ENCODE data around the gene IFNGR2.

IFNGR2 gene

GRCh38 chr21:33430858-33431257 is 27.6 kb downstream of the IFNGR2 start:
- no peaks in the 10 kb centered on the region for H3K9me3 ChIP-seq (ENCODE audit: control insufficient read depth in 5 of 5, low read length in 5 of 5)
- H3K27ac ChIP-seq (ENCODE audit: low read depth, low read length): peak overlapping the region; percentile 95
- peaks cover 14 to 91% (median 63%) of the 10 kb centered on the region in 5 donors for H3K36me3 ChIP-seq (ENCODE audit: control insufficient read depth in 5 of 5, insufficient read depth in 5 of 5, low read length in 5 of 5)
- H3K9ac ChIP-seq (ENCODE audit: low read length in 5 of 5): no peak overlapping the region
- no peaks in the 10 kb centered on the region for H3K27me3 ChIP-seq (ENCODE audit: control insufficient read depth in 5 of 5, insufficient read depth in 4 of 5, low read length in 5 of 5)
- H3K4me3 ChIP-seq (ENCODE audit: low read depth in 1 of 5, low read length in 5 of 5): no peak overlapping the region
- peaks cover 7 to 56% (median 42%) of the 10 kb centered on the region in 5 donors for H3K4me1 ChIP-seq (ENCODE audit: control insufficient read depth in 5 of 5, insufficient read depth in 5 of 5, low read length in 5 of 5)

DNA sequence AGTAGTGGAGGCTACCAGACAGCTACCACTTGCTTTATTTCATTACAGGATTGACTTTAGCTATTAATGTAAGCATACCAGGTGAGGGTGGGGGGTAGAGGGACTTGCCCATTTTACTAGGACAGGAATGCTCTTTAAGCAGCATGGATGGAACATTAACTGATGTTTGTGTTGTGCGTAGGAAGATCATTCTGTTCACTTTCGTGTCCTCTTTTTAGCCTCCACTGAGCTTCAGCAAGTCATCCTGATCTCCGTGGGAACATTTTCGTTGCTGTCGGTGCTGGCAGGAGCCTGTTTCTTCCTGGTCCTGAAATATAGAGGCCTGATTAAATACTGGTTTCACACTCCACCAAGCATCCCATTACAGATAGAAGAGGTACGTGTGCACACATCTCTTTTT is 29.3 kb downstream of the IFNGR2 start:
- Histone ChIP-seq H3K36me3 (ENCODE audit: control insufficient read depth in 5 of 5, insufficient read depth in 5 of 5, low read length in 5 of 5) (peaks cover 14 to 93% (median 63%) of the 10 kb centered on the region in 5 donors), H3K27ac (ENCODE audit: low read depth, low read length) (peak overlapping the region; percentile 95)

GRCh38 chr21:33433001-33433400 is 29.8 kb downstream of the IFNGR2 start:
- H3K9me3 ChIP-seq (ENCODE audit: control insufficient read depth in 5 of 5, low read length in 5 of 5): no peaks in the 10 kb centered on the region
- H3K27me3 ChIP-seq (ENCODE audit: control insufficient read depth in 5 of 5, insufficient read depth in 4 of 5, low read length in 5 of 5): no peaks in the 10 kb centered on the region
- peak overlapping the region in 3 of 5 donors; percentile 28 to 38 (median 38) for H3K9ac ChIP-seq (ENCODE audit: low read length in 5 of 5)
- H3K36me3 ChIP-seq (ENCODE audit: control insufficient read depth in 5 of 5, insufficient read depth in 5 of 5, low read length in 5 of 5): peaks cover 14 to 94% (median 68%) of the 10 kb centered on the region in 5 donors
- H3K4me3 ChIP-seq (ENCODE audit: low read depth in 1 of 5, low read length in 5 of 5): no peak overlapping the region
- peak overlapping the region; percentile 95 for H3K27ac ChIP-seq (ENCODE audit: low read depth, low read length)
- H3K4me1 ChIP-seq (ENCODE audit: control insufficient read depth in 5 of 5, insufficient read depth in 5 of 5, low read length in 5 of 5): peaks cover 7 to 56% (median 42%) of the 10 kb centered on the region in 5 donors

More for the DNA sequence above, 29.3 kb downstream of the IFNGR2 start:
- H3K9ac ChIP-seq (ENCODE audit: low read length in 5 of 5): no peak overlapping the region
- H3K4me1 ChIP-seq (ENCODE audit: control insufficient read depth in 5 of 5, insufficient read depth in 5 of 5, low read length in 5 of 5): peaks cover 7 to 56% (median 42%) of the 10 kb centered on the region in 5 donors
- no peak overlapping the region for H3K4me3 ChIP-seq (ENCODE audit: low read depth in 1 of 5, low read length in 5 of 5)
- H3K9me3 ChIP-seq (ENCODE audit: control insufficient read depth in 5 of 5, low read length in 5 of 5): no peaks in the 10 kb centered on the region
- H3K27me3 ChIP-seq (ENCODE audit: control insufficient read depth in 5 of 5, insufficient read depth in 4 of 5, low read length in 5 of 5): no peaks in the 10 kb centered on the region

DNA sequence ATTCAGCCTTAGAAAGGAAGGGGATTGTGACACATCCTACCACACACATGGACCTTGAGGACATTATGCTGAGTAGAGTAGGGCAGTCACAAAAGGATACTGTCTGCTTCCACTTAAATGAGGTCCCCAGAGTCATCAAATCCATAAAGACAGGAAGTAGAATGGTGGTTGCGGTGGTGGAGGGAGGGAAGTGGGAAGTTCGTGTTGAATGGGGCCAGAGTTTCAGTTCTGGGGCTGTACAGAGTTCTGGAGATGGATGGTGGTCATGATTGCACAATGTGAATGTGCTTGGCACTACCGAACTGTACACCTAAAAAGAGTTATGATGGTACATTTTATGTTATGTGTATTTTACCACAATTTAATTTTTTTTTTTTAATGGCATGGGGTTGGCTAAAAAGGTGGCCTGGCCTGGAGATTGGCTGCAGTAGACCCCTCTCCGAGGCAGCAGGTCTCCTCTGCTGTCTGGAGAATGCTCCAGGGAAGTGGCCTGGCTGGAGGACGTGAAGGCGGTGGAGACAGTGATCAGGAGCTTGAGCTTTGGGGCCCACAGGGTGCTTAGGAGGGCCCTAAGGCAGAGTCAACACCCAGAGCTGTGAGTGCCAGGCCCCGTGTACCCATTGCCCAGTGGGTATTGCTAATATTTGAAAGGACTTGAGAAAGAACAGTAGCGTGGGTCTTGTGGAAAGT is 30.4 kb downstream of the IFNGR2 start:
- Histone ChIP-seq H3K27me3 (ENCODE audit: control insufficient read depth in 5 of 5, insufficient read depth in 4 of 5, low read length in 5 of 5) (no peaks in the 10 kb centered on the region), H3K4me1 (ENCODE audit: control insufficient read depth in 5 of 5, insufficient read depth in 5 of 5, low read length in 5 of 5) (peaks cover 7 to 51% (median 42%) of the 10 kb centered on the region in 5 donors), H3K36me3 (ENCODE audit: control insufficient read depth in 5 of 5, insufficient read depth in 5 of 5, low read length in 5 of 5) (peaks cover 14 to 93% (median 68%) of the 10 kb centered on the region in 5 donors), H3K4me3 (ENCODE audit: low read depth in 1 of 5, low read length in 5 of 5) (no peak overlapping the region), H3K9ac (ENCODE audit: low read length in 5 of 5) (peak overlapping the region in 3 of 5 donors; percentile 38 to 56 (median 38)), H3K27ac (ENCODE audit: low read depth, low read length) (peak overlapping the region; percentile 95), H3K9me3 (ENCODE audit: control insufficient read depth in 5 of 5, low read length in 5 of 5) (no peaks in the 10 kb centered on the region)

- Histone ChIP-seq H3K4me1 (ENCODE audit: control insufficient read depth in 5 of 5, insufficient read depth in 5 of 5, low read length in 5 of 5) (peaks cover 7 to 38% (median 29%) of the 10 kb centered on the region in 5 donors), H3K9ac (ENCODE audit: low read length in 5 of 5) (peak overlapping the region in 3 of 5 donors; percentile 49 to 79 (median 64)), H3K4me3 (ENCODE audit: low read depth in 1 of 5, low read length in 5 of 5) (no peak overlapping the region), H3K27ac (ENCODE audit: low read depth, low read length) (peak overlapping the region; percentile 95), H3K27me3 (ENCODE audit: control insufficient read depth in 5 of 5, insufficient read depth in 4 of 5, low read length in 5 of 5) (no peaks in the 10 kb centered on the region), H3K36me3 (ENCODE audit: control insufficient read depth in 5 of 5, insufficient read depth in 5 of 5, low read length in 5 of 5) (peaks cover 14 to 86% (median 64%) of the 10 kb centered on the region in 5 donors), H3K9me3 (ENCODE audit: control insufficient read depth in 5 of 5, low read length in 5 of 5) (no peaks in the 10 kb centered on the region)
These were observed 31.7 kb downstream of the IFNGR2 start for GRCh38 chr21:33434770-33435360.

- Histone ChIP-seq H3K4me1 (ENCODE audit: control insufficient read depth in 5 of 5, insufficient read depth in 5 of 5, low read length in 5 of 5) (peaks cover 7 to 34% (median 24%) of the 10 kb centered on the region in 5 donors), H3K27ac (ENCODE audit: low read depth, low read length) (no peak overlapping the region), H3K9me3 (ENCODE audit: control insufficient read depth in 5 of 5, low read length in 5 of 5) (no peaks in the 10 kb centered on the region), H3K4me3 (ENCODE audit: low read depth in 1 of 5, low read length in 5 of 5) (no peak overlapping the region), H3K9ac (ENCODE audit: low read length in 5 of 5) (no peak overlapping the region), H3K27me3 (ENCODE audit: control insufficient read depth in 5 of 5, insufficient read depth in 4 of 5, low read length in 5 of 5) (no peaks in the 10 kb centered on the region), H3K36me3 (ENCODE audit: control insufficient read depth in 5 of 5, insufficient read depth in 5 of 5, low read length in 5 of 5) (peaks cover 10 to 68% (median 58%) of the 10 kb centered on the region in 5 donors)
These were observed 33.9 kb downstream of the IFNGR2 start for GRCh38 chr21:33437140-33437539.

GRCh38 chr21:33441489-33442477 is 38.6 kb downstream of the IFNGR2 start:
- H3K9me3 ChIP-seq (ENCODE audit: control insufficient read depth in 5 of 5, low read length in 5 of 5): no peaks in the 10 kb centered on the region
- no peaks in the 10 kb centered on the region for H3K27me3 ChIP-seq (ENCODE audit: control insufficient read depth in 5 of 5, insufficient read depth in 4 of 5, low read length in 5 of 5)
- H3K36me3 ChIP-seq (ENCODE audit: control insufficient read depth in 5 of 5, insufficient read depth in 5 of 5, low read length in 5 of 5): peaks cover 0 to 26% (median 22%) of the 10 kb centered on the region in 5 donors
- no peak overlapping the region for H3K27ac ChIP-seq (ENCODE audit: low read depth, low read length)
- H3K4me3 ChIP-seq (ENCODE audit: low read depth in 1 of 5, low read length in 5 of 5): no peak overlapping the region
- H3K4me1 ChIP-seq (ENCODE audit: control insufficient read depth in 5 of 5, insufficient read depth in 5 of 5, low read length in 5 of 5): peaks cover 0 to 8% (median 5%) of the 10 kb centered on the region in 5 donors
- peak overlapping the region in 1 of 5 donors; percentile 59 for H3K9ac ChIP-seq (ENCODE audit: low read length in 5 of 5)

DNA sequence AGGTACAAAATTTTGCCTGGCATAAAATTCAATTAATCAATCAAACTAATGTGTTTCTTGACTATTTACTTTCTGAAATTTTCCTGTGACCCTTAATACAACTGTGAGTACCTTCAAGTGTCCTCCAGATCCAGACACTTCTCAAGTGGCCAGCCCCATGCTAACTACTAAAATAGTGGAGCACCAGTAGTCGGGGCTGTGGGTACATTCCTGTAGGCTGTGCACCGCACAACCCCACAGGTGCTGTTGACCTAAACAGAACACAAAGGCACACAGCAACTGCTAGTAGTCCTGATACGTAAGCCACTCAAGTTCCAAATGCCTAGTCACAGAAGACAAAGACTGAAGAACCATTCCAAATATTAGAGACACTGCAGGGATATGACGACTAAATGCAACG is 40.0 kb downstream of the IFNGR2 start:
- Histone ChIP-seq H3K4me1 (ENCODE audit: control insufficient read depth in 5 of 5, insufficient read depth in 5 of 5, low read length in 5 of 5) (peaks cover 0 to 8% (median 5%) of the 10 kb centered on the region in 5 donors), H3K27ac (ENCODE audit: low read depth, low read length) (no peak overlapping the region), H3K36me3 (ENCODE audit: control insufficient read depth in 5 of 5, insufficient read depth in 5 of 5, low read length in 5 of 5) (peaks cover 0 to 21% (median 12%) of the 10 kb centered on the region in 5 donors), H3K4me3 (ENCODE audit: low read depth in 1 of 5, low read length in 5 of 5) (no peak overlapping the region), H3K9me3 (ENCODE audit: control insufficient read depth in 5 of 5, low read length in 5 of 5) (no peaks in the 10 kb centered on the region), H3K27me3 (ENCODE audit: control insufficient read depth in 5 of 5, insufficient read depth in 4 of 5, low read length in 5 of 5) (no peaks in the 10 kb centered on the region), H3K9ac (ENCODE audit: low read length in 5 of 5) (no peak overlapping the region)

DNA sequence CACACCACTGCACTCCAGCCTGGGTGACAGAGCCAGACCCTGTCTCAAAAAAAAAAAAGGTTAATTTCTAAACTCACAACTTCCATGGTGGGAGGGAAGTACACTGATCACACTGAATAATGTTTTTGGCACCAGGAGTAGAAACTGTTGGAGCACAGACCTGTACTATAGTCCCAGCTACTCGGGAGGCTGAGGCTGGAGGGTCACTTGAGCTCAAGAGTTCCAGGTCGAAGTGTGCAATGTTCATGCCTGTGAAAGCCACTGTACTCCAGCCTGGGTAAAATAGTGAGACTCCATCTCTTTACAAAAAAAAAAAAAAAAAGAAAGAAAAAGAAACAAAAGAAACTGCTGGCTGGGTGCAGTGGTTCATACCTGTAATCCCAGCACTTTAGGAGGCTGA is 41.3 kb downstream of the IFNGR2 start:
- Histone ChIP-seq H3K9me3 (ENCODE audit: control insufficient read depth in 5 of 5, low read length in 5 of 5) (no peaks in the 10 kb centered on the region), H3K9ac (ENCODE audit: low read length in 5 of 5) (no peak overlapping the region), H3K4me1 (ENCODE audit: control insufficient read depth in 5 of 5, insufficient read depth in 5 of 5, low read length in 5 of 5) (peaks cover 0 to 13% (median 8%) of the 10 kb centered on the region in 5 donors), H3K36me3 (ENCODE audit: control insufficient read depth in 5 of 5, insufficient read depth in 5 of 5, low read length in 5 of 5) (peaks cover 0 to 11% (median 8%) of the 10 kb centered on the region in 5 donors), H3K27ac (ENCODE audit: low read depth, low read length) (no peak overlapping the region), H3K27me3 (ENCODE audit: control insufficient read depth in 5 of 5, insufficient read depth in 4 of 5, low read length in 5 of 5) (no peaks in the 10 kb centered on the region), H3K4me3 (ENCODE audit: low read depth in 1 of 5, low read length in 5 of 5) (no peak overlapping the region)

All from subcutaneous abdominal adipose tissue (tissue), 5 donors.